GM18526 (cell line): ENCODE measurements around the gene ACOX2.

Experiments
- POLR2A ChIP-seq: IDR thresholded peaks from 3 replicates; pipeline ENCODE4 v1.6.1; 2011; ENCODE audit not compliant: insufficient read length; ENCODE audit errors: extremely low read depth

Gene ACOX2

GRCh38 chr3:58531555-58531954, 5.4 kb downstream of the ACOX2 start:
- TF ChIP-seq POLR2A, result no peak

GRCh38 chr3:58530354-58530865, 6.6 kb downstream of the ACOX2 start:
- TF ChIP-seq POLR2A, result no peak

- no peak for TF ChIP-seq POLR2A
Measured at GRCh38 chr3:58529516-58530353, 7.3 kb downstream of the ACOX2 start.

- no peak for TF ChIP-seq POLR2A
Measured at GRCh38 chr3:58528629-58529028, 8.4 kb downstream of the ACOX2 start.

- TF ChIP-seq POLR2A, result no peak
Measured at GRCh38 chr3:58526515-58526957, 10.5 kb downstream of the ACOX2 start.

- no peak for TF ChIP-seq POLR2A
Measured at GRCh38 chr3:58524326-58524888, 12.6 kb downstream of the ACOX2 start.

GRCh38 chr3:58522759-58523425, 14.1 kb downstream of the ACOX2 start:
- no peak for TF ChIP-seq POLR2A

- no peak for TF ChIP-seq POLR2A
Measured at GRCh38 chr3:58521917-58522631, 14.9 kb downstream of the ACOX2 start.

GRCh38 chr3:58521336-58521670, 15.7 kb downstream of the ACOX2 start:
- no peak for TF ChIP-seq POLR2A

- no peak for TF ChIP-seq POLR2A
Measured at GRCh38 chr3:58520403-58521335, 16.3 kb downstream of the ACOX2 start.

GRCh38 chr3:58519668-58520402, 17.2 kb downstream of the ACOX2 start:
- TF ChIP-seq POLR2A, result no peak

GRCh38 chr3:58518291-58518789, 18.6 kb downstream of the ACOX2 start:
- TF ChIP-seq POLR2A, result no peak

GRCh38 chr3:58514405-58514804, 22.6 kb downstream of the ACOX2 start:
- no peak for TF ChIP-seq POLR2A
